HG03571 (cell line): Measurements from ENCODE around the gene NDUFS7.
"Not testable (repeated sequence)": the region's sequence is repeated elsewhere in the genome, so short reads cannot be mapped to it uniquely, and the experiment has no call there.

Experiments
- ATAC-seq: cut with Tn5 transposase; IDR thresholded peaks from one replicate; pipeline ENCODE4 v1.9.1; 2021; ENCODE audit not compliant: unreplicated experiment

The NDUFS7 gene

DNA sequence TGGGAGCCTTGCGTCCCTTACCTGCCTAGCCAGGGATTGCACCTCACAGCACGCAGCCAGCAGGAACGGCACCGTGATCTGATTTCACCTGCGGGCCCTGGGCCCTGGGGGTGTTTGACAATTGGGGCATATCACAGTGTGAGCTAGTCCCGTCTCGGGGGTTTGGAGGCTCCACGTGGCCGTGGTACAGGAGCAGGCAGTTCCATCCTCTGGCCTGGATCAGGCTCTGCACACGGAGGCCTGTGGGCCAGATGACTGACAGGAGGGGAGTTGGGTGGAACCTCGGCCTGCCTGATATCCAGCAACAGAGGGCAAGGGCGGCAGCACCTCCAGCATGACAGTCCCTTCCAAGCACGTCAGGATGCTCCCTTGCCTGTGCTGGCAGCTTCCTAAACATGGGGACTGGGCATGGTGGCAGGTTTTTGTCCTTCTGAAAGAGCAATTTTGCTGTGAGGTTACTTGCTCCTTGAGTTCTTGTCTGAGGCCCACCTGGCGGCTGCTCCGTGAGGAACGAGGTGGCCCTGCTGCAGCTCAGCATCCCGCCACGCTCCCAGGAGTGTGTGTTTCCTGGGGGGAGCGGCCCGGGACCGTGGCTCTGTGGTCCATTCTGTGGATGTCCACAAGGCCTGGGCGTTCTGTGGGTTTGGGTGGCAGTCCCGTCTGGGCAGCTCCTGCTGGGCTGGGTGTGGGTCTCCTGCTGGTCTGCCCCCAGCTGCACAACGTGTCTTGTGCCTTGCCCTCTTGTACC, 48.2 kb downstream of the NDUFS7 start:
- ATAC-seq, result no peak

DNA sequence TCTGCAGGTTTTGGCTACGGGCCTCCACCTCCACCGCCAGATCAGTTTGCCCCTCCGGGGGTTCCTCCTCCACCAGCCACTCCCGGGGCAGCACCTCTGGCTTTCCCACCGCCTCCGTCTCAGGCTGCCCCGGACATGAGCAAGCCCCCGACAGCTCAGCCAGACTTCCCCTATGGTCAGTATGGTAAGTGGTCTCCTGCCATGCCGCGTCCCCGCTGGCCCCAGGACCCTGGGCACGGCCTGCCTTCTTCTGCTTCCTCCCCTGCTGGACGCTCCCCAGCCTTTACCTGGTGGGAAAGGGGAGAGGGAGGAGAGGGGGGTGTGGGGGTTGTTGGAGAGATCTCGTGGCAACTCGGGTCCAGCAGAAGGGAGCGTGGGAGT, 48.8 kb downstream of the NDUFS7 start:
- no peak for ATAC-seq

DNA sequence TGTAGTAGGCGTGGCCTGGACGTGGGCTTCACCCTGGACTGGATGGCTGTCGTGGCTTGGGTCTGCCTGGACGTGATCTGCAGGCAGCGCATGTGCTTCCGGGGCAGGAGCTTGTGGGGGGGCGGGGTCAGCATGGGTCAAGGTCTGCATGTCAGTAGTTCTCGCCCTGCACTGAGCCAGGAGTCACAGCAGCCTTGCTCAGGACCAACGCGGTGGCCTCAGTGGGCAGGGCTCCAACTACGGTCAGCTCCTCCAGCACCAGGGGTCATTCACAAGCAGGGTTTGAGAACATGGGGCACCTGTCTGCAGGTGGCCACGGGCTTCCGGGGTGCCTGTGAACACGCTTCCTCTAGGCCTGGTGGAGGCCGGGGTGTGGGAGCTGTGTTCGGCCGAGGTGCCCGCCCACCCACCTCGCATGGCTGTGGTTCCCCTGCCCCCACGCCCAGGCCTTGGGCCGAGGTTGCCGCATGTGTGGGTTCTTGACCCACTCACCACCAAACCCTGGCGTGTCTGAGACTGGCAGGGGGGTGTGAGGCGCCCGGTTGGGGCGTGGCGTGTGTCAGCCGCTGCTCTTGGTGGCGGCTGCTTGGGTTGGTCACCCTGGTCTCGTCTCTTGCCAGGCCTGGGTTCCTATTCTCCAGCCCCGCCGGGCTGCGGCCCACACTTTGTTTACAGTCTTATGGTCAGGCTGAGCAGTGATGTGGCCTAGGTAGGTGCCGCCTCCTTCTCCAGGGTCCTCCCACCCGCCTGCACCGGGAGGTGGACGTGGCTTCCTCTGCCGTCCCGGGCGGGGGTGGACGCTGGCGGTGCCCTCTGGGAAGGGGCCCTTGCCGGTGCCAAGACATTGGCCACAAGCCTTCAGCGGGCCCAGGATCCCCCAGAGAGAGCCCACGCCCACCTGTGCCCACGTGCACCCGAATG, 49.7 kb downstream of the NDUFS7 start:
- ATAC-seq, result no peak

DNA sequence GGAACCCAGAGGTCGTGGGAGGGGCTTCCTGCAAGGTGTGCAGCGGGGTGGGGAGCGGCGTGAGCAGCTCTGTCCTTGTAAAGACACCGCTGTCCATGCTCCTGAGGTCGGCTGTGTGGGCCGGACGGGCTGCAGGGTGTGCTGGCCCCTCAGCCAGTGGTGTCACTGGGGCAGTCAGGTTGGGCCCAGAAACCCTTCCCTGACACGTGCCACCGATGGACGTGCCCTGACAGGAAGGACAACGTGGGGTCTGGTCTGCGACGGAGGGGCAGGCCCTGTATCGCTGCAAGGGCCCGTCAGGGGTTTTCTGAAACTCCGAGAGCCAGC, 50.3 kb downstream of the NDUFS7 start:
- no peak for ATAC-seq

DNA sequence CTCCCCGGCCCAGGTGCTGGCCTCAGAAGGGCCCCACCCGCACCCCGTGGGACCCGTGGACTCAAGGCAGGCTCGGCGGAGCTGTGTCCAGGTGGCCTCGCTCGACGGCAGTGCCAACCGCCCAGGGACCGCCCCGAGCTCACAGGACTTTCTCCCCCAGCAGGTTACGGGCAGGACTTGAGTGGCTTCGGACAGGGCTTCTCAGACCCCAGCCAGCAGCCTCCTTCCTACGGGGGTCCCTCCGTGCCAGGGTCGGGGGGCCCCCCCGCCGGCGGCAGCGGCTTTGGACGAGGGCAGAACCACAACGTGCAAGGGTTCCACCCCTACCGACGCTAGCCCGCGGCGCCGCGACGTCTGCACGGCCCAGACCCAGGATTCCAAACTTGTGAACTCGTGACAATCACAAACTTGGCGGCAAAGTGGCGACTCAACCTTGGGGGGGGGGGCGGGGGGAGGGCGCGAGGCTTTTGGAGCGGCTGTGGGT, 50.9 kb downstream of the NDUFS7 start:
- no peak for ATAC-seq

DNA sequence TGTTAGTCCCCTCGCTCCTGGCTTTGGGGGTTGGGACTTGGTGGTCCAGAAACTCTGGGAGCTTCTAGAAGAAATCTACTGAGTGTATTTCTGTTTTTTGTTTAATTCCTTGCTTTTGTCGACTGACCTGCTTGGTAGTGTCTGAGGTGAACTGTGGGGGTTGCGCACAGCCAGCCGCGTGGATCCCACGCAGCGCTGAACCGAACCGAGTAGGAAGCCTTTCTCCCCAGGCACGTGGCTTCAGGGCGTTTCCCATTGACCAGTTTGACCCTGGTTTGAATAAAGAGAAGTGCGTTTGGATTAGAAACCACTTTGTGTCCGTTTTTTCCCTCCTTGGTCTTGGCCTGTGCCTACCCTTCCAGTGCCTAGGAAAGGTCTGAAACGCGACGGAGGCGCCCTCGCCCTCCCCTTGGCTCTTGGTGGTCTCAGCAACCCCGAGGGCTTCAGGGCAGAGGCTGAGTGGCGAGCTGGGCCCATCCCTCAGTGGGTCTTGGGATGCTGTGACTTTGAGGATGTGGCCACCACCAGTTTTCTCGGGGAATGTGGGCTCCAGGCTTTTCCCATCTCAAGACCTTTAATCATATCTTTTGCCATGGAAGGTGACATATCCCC, 51.8 kb downstream of the NDUFS7 start:
- no peak for ATAC-seq

DNA sequence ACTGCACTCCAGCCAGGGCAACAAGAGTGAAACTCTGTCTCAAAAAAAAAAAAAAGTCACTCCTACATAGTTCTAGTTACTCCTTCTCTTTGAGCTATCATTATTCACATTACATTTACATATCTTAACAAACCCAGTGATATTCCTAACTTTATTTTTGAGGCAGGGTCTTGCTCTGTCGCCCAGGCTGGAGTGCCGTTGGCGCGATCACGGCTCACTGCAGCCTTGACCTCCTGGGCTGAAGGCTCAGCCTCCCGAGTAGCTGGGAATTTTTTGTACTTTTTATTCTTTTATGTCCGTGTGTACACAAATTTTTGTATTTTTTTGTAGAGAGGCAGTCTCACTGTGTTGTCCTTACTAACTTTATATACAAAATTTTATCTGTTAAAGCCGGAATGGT, 53.9 kb downstream of the NDUFS7 start:
- ATAC-seq, result no peak

DNA sequence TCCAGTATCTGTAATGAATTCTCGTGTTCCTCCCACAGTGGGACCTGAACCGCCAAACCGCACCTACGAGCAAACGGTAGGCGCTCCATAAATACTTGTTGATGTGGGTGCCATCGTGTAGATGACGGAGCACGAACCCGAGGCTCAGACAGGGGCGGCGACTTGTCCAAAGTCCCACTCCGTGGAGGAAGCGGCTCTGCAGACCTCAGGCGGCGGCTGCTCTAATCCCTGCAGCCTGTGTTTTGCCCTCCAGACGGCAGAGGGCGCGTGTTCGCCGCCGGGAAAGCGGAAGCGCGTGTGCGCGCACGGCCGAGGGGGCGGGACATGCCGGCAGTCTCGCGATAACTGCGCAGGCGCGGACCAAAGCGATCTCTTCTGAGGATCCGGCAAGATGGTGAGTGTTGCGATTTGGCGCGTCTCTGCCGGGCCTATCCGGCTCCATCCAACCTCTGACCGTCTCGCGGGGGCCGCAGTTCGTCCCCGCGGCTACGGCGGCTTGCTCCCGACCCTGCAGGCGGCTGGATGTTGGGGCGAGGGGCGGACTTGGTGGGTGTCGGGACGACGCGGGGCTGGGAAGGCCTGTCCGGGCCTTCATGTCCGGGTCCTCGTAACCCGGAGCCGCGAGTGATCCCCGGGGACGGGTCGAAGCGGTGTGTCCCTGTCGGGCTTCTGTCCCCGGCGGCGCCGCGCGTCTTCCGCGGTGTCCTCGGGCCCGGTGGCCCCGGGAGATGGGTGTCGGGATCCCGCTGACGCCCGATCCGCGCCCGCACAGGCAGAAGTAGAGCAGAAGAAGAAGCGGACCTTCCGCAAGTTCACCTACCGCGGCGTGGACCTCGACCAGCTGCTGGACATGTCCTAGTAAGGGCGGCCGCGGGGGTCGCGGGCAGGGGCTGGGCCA, 54.6 kb downstream of the NDUFS7 start, which contains the start of gene RPS15:
Gene RPS15 (plus strand): TSS at position 362 of the 898 bp plus-strand sequence. CDS start 30 bp downstream, at position 392.
- ATAC-seq, result peak; percentile 71

DNA sequence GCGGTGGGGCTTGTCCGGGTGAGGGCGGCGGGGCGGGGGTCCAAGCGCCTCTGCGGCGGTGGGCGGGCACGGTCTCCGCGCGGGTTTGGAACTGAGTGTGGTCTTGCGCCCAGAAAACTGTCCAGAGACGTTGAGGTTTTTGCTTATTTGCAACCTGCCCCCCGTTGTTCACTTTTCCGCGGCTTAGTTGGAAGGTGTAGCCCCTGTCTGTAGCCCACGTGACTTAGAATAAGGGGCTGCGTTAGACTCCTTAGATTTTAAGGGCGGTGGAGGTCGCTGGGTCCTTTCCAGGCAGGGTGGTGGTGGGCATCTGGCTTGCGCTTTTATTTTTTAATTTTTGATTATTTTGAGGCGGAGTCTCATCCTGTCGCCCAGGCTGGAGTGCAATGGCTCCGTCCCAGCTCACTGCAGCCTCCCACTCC, 55.2 kb downstream of the NDUFS7 start:
- no peak for ATAC-seq

DNA sequence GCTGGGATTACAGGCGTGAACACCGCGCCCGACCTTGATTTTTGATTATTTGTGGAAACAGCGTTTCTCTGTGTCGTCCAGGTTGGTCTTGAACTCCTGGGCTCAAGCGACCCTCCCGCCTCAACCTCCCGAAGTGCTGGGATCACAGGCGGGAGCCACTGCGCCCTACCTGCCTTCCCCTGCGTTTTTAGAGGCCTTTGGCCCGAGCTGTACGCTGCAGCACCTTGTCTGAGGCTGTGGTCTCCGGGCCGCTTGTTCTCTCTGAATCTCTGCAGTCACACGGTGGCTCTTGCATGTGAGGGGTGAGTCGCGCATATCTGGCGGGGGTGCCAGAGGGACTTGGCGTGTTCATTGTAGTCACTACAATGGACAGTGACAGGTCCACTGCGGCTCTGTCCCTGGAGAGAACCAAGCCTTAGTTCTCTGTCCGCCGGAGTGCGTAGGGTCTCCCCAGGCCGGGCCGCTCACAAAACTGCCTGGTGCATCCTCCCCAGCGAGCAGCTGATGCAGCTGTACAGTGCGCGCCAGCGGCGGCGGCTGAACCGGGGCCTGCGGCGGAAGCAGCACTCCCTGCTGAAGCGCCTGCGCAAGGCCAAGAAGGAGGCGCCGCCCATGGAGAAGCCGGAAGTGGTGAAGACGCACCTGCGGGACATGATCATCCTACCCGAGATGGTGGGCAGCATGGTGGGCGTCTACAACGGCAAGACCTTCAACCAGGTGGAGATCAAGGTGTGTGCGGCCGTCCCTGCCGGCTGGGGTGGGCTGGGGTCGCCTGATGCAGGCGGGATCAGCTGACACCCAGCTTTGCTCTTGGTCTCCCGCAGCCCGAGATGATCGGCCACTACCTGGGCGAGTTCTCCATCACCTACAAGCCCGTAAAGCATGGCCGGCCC, 56.1 kb downstream of the NDUFS7 start:
- not testable (repeated sequence) for ATAC-seq

DNA sequence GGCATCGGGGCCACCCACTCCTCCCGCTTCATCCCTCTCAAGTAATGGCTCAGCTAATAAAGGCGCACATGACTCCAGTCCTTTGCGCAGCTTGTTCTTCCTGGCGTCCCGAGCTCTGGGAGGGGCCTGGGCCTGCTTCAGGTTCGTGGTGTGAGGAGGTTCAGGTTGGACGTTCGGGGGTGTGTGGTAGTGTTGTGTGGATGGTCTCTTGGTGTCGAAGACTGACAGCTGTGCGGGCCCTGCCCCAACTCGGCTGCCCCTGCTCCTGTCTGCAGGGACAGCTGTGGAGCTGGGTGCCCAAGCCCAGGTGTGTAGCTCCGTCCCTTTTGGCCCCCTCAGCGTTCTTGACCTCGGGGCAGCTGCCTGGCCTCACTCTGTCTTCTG, 56.7 kb downstream of the NDUFS7 start:
- no peak for ATAC-seq

DNA sequence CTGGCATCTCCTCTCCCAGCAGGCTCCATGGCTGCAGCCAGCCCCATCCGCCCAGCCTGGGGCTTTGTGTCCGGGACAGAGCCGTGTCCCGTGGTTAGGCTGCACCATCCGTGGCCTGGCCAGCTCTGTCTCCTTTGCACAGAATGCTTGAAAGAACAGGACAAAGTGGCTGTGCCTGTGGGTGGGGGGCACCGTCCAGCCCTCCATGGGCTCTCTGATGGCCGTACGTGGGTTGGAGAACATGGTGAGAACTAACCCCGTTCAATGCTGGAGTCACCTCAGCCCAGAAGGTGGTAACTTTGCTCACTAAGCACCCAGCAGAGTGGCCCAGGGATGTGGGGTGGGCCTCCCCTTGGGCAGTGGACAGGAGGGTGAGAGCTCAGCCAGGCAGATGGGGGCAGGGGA, 57.3 kb downstream of the NDUFS7 start:
- ATAC-seq, result no peak

DNA sequence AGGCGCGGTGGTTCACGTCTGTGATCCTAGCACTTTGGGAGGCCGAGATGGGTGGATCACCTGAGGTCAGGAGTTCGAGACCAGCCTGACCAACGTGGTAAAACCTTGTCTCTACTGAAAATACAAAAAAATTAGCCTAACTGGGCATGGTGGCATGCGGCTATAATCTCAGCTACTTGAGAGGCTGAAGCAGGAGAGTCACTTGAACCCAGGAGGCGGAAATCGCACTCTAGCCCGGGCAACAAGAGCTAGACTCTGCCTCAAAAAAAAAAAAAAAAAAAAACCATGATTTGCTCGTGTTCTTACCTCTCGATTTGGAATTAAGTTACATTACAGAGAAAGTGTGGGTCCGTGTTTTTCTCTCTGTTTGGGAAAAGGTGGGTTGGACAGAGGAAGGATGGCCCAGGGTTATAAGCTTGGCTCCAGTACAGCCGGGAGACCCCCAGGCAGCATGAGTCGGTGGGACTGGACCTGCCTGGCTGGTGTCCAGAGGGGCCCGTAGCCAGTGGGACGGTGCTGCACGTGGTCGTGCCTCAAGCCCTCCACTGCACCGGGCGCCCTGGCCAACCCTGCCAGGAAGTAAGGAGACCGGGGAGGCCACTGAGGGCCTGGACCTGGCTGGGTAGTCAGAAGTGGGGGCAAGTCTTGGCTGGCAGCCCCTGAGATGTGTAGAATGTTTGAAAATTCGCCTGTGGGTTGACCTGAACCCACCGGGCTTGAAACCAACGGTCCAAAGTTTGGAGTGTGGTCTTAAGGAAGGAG, 58.2 kb downstream of the NDUFS7 start:
- ATAC-seq, result no peak
